ENCODE measurements around the gene HIVEP3. TPM values are rescaled to one million over a fixed set of nuclear protein-coding genes. Genes with fewer than 3 reads are reported as not detected.

HIVEP3 gene
- total RNA-seq, 1 donor = 1.2 TPM

- H3K4me3 ChIP-seq (ENCODE audit: low read depth, low read length) = no peak overlapping the region
- no peak for DNase-seq (ENCODE audit: low read depth)
- no peak for TF ChIP-seq CTCF (IDR thresholded peaks at IDR 0.05; ENCODE audit: insufficient read depth, low read length)
Measured at GRCh38 chr1:41861535-41862383, 57.0 kb downstream of the HIVEP3 start.

GRCh38 chr1:41860771-41861170 is 58.0 kb downstream of the HIVEP3 start:
- no peak for DNase-seq (ENCODE audit: low read depth)
- TF ChIP-seq CTCF (IDR thresholded peaks at IDR 0.05; ENCODE audit: insufficient read depth, low read length) = no peak
- no peak overlapping the region for H3K4me3 ChIP-seq (ENCODE audit: low read depth, low read length)

GRCh38 chr1:41860214-41860613 is 58.5 kb downstream of the HIVEP3 start:
- no peak for TF ChIP-seq CTCF (IDR thresholded peaks at IDR 0.05; ENCODE audit: insufficient read depth, low read length)
- H3K4me3 ChIP-seq (ENCODE audit: low read depth, low read length) = no peak overlapping the region
- DNase-seq (ENCODE audit: low read depth) = no peak

GRCh38 chr1:41859686-41860085 is 59.0 kb downstream of the HIVEP3 start:
- no peak for TF ChIP-seq CTCF (IDR thresholded peaks at IDR 0.05; ENCODE audit: insufficient read depth, low read length)
- no peak for DNase-seq (ENCODE audit: low read depth)
- H3K4me3 ChIP-seq (ENCODE audit: low read depth, low read length) = no peak overlapping the region

DNA sequence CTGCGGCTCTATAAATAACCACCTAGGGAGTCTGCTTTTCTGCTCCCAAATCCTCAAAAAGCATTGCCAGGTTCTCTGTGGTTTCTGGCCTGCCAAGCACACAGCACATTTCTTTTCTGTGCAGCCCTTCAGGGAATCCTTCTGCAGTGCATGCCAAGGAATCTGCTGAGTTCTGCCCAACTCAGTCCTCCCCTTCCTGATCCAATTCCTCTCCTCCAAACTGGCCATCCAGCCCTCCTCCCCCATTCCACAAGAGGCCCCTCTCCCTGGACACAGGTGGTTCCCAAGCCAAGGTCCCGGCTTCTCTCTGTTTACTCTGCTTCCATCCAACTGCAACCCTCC is 61.8 kb downstream of the HIVEP3 start:
- TF ChIP-seq CTCF (IDR thresholded peaks at IDR 0.05; ENCODE audit: insufficient read depth, low read length) = no peak
- H3K4me3 ChIP-seq (ENCODE audit: low read depth, low read length) = no peak overlapping the region
- DNase-seq (ENCODE audit: low read depth) = peak; percentile 92

DNA sequence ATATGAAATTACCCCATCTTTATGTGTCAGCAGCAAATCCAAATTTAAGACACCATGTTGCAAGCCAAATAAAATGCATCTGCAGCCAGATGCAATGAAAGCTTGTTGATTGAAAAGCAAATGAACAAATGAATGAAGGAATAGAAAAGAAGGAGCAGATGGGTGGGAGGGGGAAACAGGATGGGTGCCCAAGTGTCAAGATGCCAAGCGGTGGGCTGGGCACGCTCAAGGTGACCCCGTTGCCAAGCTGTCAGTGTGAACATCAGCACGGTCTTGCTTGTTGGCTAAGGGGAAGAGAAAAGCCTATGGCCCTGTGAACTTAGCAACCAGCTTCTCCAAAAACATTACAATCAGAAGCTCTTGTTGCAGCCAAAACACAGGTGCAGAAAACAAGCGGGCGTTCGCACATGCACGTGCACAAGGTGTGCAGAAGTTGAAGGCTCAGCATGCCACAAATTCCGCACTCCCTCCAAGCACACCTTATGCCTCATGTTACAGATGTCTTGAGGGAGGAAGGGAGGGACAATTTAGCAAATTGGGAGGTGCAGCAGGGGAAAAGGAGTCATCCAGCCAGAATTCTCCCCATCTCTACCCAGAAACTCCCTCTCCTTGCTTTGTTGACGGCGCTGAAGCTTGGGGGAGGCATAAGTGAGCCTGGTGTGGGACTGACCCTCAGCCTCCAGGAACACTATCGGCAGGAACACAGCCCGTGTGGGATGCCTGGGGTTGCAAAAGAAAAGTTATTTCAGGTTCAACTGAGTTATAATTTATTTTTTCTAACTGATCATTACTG is 62.4 kb downstream of the HIVEP3 start:
- DNase-seq (ENCODE audit: low read depth) = no peak
- TF ChIP-seq CTCF (IDR thresholded peaks at IDR 0.05; ENCODE audit: insufficient read depth, low read length) = no peak
- no peak overlapping the region for H3K4me3 ChIP-seq (ENCODE audit: low read depth, low read length)

Measured in fibroblast of the aortic adventitia (primary cell).